Brain microvascular endothelial cell (primary cell): ENCODE data around the gene TRIM71.

ENCODE experiments used
- DNase-seq: peaks from one replicate; pipeline ENCODE4 v3.0.0-alpha.2; 2020
- H3K27ac ChIP-seq: fragments of 250-450 bp; sonication (Bioruptor Pico); 2 replicates; pipeline ENCODE4 v1.5.1; 2020; ENCODE audit warnings: mild to moderate bottlenecking, moderate library complexity
- H3K27me3 ChIP-seq: fragments of 250-450 bp; sonication (Bioruptor Pico); replicated peaks from 2 replicates; pipeline ENCODE4 v1.5.1; 2020; ENCODE audit warnings: mild to moderate bottlenecking
- H3K36me3 ChIP-seq: fragments of 250-450 bp; sonication (Bioruptor Pico); replicated peaks from 2 replicates; pipeline ENCODE4 v1.5.1; 2020; ENCODE audit warnings: mild to moderate bottlenecking
- H3K4me3 ChIP-seq: 2 replicates; pipeline ENCODE4 v1.5.1; 2011; ENCODE audit warnings: low read depth, mild to moderate bottlenecking, control low read depth, low read length, moderate library complexity
- in situ Hi-C: cut with HindIII; loops from 2 replicates; pipeline ENCODE4 v1.10.0; 2017; ENCODE audit warnings: low sequenced_read_pairs, low pct_ligation_motif_present
- TF ChIP-seq, protein P1 (sequence below): IDR thresholded peaks from 2 replicates; pipeline ENCODE4 v1.5.1; 2011; ENCODE audit warnings: low read depth, mild to moderate bottlenecking, moderate library complexity, low read length, control low read depth, inconsistent platforms; ENCODE audit errors: missing control alignments

Gene TRIM71

DNA sequence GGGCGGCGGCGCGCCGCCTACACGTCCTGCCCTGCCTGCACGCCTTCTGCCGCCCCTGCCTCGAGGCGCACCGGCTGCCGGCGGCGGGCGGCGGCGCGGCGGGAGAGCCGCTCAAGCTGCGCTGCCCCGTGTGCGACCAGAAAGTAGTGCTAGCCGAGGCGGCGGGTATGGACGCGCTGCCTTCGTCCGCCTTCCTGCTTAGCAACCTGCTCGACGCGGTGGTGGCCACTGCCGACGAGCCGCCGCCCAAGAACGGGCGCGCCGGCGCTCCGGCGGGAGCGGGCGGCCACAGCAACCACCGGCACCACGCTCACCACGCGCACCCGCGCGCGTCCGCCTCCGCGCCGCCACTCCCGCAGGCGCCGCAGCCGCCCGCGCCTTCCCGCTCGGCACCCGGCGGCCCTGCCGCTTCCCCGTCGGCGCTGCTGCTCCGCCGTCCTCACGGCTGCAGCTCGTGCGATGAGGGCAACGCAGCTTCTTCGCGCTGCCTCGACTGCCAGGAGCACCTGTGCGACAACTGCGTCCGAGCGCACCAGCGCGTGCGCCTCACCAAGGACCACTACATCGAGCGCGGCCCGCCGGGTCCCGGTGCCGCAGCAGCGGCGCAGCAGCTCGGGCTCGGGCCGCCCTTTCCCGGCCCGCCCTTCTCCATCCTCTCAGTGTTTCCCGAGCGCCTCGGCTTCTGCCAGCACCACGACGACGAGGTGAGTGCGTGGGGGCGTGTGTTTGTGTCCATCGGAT, 602 bp downstream of the TRIM71 start:
- no peak for DNase-seq
- Histone ChIP-seq H3K27me3 (peaks cover 72% of the 10 kb centered on the region), H3K36me3 (no peaks in the 10 kb centered on the region), H3K27ac (no peak overlapping the region), H3K4me3 (no peak overlapping the region)
- in situ Hi-C loops, result no loop called here
- TF ChIP-seq, protein P1, sequence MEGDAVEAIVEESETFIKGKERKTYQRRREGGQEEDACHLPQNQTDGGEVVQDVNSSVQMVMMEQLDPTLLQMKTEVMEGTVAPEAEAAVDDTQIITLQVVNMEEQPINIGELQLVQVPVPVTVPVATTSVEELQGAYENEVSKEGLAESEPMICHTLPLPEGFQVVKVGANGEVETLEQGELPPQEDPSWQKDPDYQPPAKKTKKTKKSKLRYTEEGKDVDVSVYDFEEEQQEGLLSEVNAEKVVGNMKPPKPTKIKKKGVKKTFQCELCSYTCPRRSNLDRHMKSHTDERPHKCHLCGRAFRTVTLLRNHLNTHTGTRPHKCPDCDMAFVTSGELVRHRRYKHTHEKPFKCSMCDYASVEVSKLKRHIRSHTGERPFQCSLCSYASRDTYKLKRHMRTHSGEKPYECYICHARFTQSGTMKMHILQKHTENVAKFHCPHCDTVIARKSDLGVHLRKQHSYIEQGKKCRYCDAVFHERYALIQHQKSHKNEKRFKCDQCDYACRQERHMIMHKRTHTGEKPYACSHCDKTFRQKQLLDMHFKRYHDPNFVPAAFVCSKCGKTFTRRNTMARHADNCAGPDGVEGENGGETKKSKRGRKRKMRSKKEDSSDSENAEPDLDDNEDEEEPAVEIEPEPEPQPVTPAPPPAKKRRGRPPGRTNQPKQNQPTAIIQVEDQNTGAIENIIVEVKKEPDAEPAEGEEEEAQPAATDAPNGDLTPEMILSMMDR, result no peak

DNA sequence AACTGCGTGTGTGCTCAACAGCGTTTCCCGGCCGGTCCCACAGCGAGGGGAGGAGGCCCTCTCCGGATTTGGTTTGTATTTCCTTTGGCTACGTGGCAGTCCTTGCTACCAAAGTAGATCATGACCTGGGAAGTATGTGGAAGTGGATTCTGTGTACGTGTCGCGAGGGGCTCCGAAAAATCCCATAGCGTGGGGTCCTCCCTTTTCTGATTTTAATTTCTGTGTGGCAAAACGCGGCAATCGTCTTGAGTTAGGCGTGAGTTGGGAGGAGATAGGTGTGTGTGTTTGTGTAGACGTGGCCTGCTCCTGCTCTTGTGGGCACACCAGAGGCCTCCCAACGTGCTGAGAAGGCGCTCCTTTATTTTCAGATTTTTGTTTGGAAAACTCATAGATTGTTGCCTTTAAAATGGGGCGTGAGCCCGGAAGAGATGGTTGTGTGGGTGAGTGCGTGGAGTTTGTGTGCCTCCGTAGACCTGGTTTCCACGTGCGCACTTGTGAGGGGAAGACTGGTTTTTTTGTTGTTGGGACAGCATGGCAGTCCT, 1.2 kb downstream of the TRIM71 start:
- peaks cover 72% of the 10 kb centered on the region for H3K27me3 ChIP-seq
- in situ Hi-C loops, result no loop called here
- no peaks in the 10 kb centered on the region for H3K36me3 ChIP-seq
- TF ChIP-seq, protein P1, result no peak
- H3K4me3 ChIP-seq, result no peak overlapping the region
- H3K27ac ChIP-seq, result no peak overlapping the region
- DNase-seq, result no peak

DNA sequence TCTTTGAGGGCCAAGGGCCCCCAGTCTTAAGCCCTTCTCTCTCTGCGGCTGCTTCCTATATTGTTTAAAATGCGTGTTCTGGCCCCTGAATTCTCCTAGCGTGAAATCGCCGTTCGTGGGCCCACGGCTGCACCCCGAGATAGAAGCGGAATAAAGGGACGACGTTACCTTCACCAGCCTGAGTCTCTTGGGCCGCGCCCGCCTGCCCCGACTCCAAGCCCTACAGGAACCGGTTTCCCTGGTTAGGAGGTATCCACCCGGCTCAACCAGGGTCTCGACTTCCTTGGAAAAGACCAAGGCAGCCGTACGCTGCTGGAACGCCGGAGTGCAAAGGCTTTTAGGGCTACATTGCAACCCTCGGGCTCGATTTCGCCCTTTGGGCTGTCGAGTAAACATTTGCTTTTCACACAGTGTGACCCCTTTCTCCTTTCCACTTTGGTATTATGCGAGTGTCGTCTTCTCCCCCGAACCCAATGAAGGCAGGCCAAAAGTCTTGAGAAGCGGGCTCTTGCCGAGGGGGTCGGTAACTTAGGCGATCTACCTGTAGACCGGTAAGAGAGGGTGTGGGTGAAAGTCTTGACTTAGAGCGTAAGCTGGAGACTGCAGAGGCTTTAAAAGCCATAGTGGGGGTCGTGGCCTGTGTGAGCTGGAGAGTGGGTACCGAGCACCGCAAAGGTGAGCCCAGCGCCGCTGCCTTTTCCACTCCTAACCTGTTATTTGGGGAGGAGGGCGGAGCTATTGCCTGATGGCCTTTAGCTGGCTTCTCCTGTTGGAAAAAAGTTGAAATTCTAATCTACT, 2.0 kb downstream of the TRIM71 start:
- peaks cover 74% of the 10 kb centered on the region for H3K27me3 ChIP-seq

DNA sequence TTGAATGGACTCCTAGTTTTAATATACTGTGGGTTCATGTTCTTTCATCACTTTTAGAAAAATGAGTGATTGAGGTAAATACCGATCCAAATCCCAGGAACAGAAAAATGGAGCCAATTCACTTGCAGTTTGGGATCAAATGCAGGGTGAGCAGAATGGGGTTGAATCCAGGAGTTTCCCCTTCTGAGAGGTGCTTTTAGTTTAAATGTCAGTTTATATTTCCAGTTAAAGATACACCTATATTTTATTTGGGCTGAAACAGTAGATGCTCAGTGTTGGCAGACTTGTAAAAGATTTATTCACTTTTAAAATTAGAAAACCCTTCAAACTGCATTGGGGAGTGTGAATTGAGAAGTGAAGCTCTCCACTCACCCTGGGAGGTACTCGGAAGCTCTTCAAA, 2.6 kb downstream of the TRIM71 start:
- Histone ChIP-seq H3K27me3 (peaks cover 71% of the 10 kb centered on the region), H3K27ac (no peak overlapping the region), H3K4me3 (no peak overlapping the region), H3K36me3 (no peaks in the 10 kb centered on the region)
- TF ChIP-seq, protein P1, result no peak
- in situ Hi-C loops, result no loop called here
- no peak for DNase-seq

More for the DNA sequence above, 2.0 kb downstream of the TRIM71 start:
- no peak overlapping the region for H3K27ac ChIP-seq
- TF ChIP-seq, protein P1, result no peak
- H3K36me3 ChIP-seq, result no peaks in the 10 kb centered on the region
- in situ Hi-C loops, result no loop called here
- no peak overlapping the region for H3K4me3 ChIP-seq
- no peak for DNase-seq

DNA sequence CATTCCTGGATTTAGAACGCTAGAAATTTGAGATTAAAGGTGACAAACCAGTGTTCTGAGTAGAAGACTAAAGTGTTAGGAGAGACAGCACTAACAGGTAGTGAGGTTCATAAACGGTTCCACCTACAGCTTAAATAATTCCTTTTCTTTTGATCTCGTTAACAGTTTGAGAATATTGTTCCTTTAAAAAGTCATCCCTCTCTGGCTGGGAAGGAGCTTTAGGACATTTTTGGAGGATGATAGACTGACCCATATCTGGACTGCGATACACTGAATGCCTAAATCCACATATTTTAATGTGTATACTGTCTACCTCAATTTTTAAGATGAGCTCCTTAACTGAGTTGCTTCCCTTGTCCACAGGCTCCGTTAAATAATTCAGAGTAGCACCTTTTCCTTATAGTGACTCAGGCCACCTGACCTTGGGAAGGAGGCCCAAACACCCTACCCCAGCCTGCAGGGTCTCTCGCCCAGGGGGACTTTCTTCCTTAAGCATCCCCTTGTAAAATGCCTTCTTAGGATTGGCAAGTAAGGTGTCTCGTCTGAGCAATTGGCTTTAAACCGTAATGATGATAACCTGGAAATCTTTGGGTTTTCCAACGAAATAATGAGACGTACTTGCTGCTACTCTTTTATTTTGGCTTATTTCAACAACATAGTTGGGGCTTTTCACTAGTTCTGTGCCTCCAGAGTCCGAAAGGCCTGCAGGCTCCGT, 3.3 kb downstream of the TRIM71 start:
- in situ Hi-C loops, result no loop called here
- Histone ChIP-seq H3K27me3 (peaks cover 66% of the 10 kb centered on the region), H3K27ac (no peak overlapping the region), H3K4me3 (no peak overlapping the region), H3K36me3 (no peaks in the 10 kb centered on the region)
- TF ChIP-seq, protein P1, result no peak
- DNase-seq, result no peak
